Posterior vena cava (tissue), 2 donors: Measurements from ENCODE around the gene SRM. TPM values are rescaled to one million over a fixed set of nuclear protein-coding genes. Genes with fewer than 3 reads are reported as not detected.
"Not testable (repeated sequence)": the region's sequence is repeated elsewhere in the genome, so short reads cannot be mapped to it uniquely, and the experiment has no call there.

Source experiments
- DNase-seq: peaks from one replicate; pipeline ENCODE4 v3.0.0-alpha.2; 2020; ENCODE audit warnings: low spot score
- intact Hi-C, 2 donors: fragments of 100-400 bp; cut with DNase I; formaldehyde crosslinking; loops; one replicate each; pipeline versions ENCODE4 v1.14.1 to v1.14.2; 2022 to 2023
- total RNA-seq, 2 donors: library from RNA; stranded (reverse); fragmentation: NEBNext Ultra II Directional; extraction: Animal tissue kit (Norgen Biotek cat#: 25700); gene quantifications; one replicate each; pipeline ENCODE4 v1.2.1, GENCODE V29; 2021
- donor health status: DM: yes; HTN: yes; CAD: no.
- donor health status: DM: yes; HTN: yes; CAD: no.

Gene SRM
- total RNA-seq, 2 donors from 2014 or later = 74.2 to 76.6 TPM

- intact Hi-C loops = not testable (repeated sequence)
- DNase-seq = peak; percentile 58
Observed at GRCh38 chr1:11051121-11051520, 8.7 kb downstream of the SRM start.

DNA sequence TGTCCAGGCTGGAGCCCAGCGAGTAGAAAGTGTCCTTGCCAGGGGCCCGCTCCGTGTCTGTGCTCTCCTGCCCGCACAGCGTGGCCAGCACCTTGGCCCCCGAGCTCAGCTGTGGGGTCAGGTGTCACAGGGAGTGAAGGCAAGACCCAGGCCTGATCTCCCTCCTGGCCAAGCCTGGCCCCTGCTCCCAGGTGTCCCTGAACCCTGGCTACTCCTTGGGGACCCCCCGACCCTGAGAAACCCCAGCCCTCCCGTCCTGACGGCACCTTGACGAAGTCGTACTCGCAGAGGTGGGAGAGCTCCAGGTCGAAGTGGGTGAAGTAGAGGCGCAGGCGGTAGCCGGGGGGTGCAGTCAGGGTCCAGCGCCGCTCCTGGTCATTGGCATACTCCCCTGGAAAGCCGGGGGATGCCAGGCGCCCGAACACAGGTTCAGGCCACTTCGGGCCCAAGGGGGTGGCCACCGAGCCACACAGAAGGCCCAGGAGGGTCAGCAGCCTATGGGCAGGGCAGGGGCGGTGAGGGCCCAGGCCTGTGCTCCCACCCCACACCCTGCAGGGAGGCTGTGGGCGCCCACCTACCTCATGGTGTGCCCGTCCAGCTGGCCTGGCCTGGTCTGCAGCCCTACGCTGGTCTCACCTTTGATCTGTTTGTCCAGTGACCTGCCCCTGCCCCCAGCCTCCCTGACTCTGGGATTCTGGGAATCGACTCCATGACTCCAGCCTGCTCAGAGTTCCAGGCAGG, 13.0 kb downstream of the SRM start, which contains the start of gene MASP2:
Gene MASP2 (minus strand): TSS at position 615 of the 741 bp plus-strand sequence. CDS start 32 bp downstream, at position 583.
- intact Hi-C loops = no loop called here
- no peak for DNase-seq

- no peak for DNase-seq
- intact Hi-C loops = no loop called here
Observed at GRCh38 chr1:11046270-11046566, 13.6 kb downstream of the SRM start.

DNA sequence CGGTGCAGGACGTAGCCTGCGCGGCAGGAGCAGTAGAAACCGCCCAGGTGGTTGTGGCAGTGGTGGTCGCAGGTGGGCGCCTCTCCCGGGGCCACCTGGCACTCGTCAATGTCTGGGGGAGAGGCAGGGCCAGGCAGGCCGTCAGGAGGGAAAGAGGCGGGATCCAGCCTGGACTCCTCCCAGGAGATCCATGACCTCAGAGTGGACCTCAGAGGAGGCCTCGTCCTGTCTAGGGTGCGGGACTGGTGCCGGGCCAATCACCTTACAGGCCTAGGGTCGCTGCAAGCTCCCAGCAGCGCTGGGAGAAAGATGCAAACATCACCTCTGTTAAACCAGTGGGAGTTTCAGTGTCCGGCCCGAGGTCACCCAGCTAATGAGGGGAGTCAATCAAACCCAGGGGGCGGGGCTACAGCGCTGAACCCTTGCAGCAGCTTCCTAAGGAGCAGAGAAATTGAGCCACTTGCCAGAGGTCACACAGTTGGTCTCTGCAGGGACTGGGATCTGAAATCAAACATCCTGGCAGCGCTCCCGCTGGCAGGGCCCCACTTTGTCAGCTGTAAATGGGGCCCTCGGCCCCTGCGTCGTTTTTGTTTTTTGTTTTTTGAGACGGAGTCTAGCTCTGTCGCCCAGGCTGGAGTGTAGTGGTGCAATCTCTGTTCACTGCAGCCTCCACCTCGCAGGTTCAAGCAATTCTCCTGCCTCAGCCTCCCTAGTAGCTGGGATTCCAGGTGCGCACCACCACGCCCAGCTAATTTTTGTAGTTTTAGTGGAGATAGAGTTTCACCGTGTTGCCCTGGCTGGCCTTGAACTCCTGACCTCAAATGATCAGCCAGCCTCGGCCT, 14.2 kb downstream of the SRM start:
- no peak for DNase-seq
- intact Hi-C loops = no loop called here

DNA sequence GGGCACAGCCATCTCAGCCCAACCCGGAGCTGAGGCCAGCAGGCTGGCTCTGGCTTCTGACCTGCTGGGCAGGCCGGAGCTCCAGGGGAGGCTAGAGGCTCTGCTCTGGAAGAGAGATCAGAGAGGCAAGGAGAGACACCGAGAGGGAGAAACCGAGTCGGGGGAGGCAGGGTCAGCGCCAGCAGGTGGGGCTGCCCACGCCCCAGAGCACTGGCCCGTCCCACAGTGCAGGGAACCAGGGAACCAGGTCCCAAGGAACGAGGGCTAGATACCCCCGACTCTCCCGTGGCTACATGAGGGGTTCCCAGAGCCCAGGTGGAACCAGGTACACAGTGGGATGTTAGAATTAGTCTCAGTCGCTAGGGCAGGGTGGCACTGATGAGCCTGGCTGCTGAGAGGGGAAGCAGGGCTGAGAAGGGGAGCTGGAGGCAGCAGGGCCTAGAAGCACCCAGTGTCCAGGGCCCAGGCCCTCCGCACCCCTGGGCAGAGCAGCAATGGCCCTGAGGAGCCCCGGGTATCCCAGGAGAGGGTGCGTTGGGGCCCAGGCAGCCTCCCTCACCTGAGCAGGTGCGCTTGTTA, 14.9 kb downstream of the SRM start:
- intact Hi-C loops = loop anchor here in 1 of 2 donors (5.0 kb wide), 1 partner anchor 602 kb away; no protein-coding TSS in a partner anchor
- no peak for DNase-seq

- intact Hi-C loops = loop anchor here in 1 of 2 donors (5.0 kb wide), 1 partner anchor 603 kb away; no protein-coding TSS in a partner anchor
- DNase-seq = no peak
Observed at GRCh38 chr1:11044086-11044848, 15.6 kb downstream of the SRM start.

DNA sequence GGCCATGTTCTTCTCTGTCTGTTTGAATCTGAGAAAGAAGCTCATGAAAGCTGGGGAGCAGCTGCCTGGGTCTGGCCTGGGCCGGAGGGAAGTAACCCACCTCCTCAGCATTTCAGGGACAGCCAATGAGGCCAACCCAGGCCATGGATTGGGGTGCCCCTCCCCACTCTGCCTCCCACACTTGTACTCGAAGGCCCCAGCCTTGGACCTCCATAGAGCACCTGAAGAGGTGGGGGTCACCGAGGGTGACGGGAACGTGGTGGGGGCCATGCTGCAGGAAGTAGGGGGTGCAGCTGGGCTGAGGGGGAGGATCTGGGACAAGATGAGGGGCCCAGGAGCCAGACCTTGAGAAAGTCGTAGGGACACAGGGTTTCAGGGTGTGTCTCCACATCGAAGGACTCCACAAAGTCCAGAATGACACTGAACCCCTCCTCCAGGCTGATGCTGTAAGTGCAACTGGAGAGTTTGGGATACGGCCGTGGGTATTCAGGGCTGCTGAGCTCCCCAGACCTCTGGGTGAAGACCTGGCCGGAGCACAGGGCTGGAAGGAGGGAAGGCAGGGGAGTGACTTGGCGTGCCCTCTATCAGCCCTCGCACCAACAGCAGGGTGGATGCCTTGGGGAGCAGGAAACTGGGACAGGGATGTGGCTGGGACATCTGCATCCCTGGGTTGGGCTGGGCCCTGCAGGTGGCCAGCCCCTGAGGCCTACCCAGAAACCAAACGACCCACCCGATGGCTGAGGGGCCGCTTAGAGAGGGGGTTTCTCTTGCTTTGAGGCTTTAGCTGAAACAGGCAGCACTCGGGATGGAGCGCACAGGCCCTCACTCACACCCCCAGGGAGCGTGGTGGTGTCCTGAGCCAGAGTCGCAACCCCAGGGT, 16.6 kb downstream of the SRM start:
- intact Hi-C loops = loop anchor here in 1 of 2 donors (5.0 kb wide), 1 partner anchor 604 kb away; no protein-coding TSS in a partner anchor
- DNase-seq = no peak

DNA sequence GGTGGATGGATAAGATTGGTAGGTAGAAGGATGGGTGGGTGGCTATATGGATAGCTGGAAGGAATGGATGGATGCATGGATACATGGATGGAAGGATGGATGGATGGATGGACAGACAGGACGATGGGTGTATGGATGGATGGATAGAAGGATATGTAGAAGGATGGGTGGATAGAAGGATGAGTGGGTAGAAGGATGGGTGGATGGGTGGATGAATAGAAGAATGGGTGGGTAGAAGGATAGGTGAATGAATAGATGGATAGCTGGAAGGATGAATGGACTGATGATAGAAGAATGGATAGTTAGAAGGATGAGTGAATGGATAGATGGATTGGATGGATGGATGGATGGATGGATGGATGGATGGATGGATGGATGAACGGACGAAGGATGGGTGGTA, 17.8 kb downstream of the SRM start:
- intact Hi-C loops = loop anchor here in 1 of 2 donors (5.0 kb wide), 1 partner anchor 605 kb away; no protein-coding TSS in a partner anchor
- no peak for DNase-seq

DNA sequence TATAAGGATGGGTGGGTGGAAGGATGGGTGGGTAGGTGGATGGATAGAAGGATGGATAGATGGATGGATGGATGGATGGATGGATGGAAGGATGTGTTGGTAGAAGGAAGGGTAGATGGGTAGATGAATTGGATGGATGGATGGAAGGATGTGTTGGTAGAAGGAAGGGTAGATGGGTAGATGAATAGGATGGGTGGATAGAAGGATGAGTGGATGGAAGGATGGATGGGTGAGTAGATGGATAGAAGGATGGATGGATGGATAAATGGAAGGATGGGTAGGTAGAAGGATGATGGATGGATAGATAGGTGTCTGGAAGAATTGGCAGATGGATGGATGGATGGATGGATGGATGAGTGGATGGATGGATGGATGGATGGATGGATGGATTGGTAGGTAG, 18.8 kb downstream of the SRM start:
- DNase-seq = no peak
- intact Hi-C loops = loop anchor here in 1 of 2 donors (5.0 kb wide), 1 partner anchor 606 kb away; no protein-coding TSS in a partner anchor

DNA sequence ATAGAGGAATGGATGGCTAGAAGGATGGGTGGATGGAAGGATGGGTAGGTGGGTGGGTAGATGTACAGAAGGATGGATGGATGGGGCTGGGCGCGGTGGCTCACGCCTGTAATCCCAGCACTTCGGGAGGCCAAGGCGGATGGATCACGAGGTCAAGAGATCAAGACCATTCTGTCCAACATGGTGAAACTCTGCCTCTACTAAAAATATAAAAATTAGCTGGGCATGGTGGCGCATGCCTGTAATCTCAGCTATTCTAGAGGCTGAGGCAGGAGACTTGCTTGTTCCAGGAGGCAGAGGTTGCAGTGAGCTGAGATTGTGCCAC, 19.8 kb downstream of the SRM start:
- intact Hi-C loops = loop anchor here in 1 of 2 donors (5.0 kb wide), 1 partner anchor 607 kb away; no protein-coding TSS in a partner anchor
- not testable (repeated sequence) for DNase-seq

DNA sequence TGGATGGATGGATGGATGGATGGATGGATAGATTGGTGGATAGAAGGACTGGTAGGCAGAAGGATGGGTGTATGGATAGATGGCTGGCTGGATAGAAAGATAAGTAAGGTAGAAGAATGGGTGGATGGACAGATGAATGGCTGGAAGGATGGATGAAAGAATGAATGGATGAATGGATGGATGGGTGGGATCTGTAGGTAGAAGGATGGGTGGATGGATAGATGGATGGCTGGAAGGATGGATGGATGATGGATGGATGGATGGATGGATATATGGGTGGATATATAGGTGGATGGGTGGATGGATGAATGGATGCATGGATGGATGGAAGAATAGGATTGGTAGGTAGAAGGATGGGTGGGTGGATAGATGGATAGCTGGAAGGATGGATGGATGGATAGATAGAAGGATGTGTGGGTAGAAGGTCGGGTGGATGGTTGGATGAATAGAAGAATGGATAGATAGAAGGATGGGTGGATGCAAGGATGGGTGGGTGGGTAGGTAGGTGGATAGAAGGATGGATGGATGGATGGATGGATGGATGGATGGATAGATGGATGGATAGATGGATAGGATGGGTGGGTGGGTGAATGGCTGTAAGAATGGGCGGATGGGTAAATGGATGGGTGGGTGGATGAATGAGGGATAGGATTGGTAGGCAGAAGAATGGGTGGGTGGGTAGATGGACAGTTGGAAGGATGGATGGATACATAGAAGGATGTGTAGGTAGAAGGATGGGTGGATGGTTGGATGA, 20.3 kb downstream of the SRM start:
- no peak for DNase-seq

GRCh38 chr1:11037740-11038182, 22.1 kb downstream of the SRM start:
- peak; percentile 96 for DNase-seq
- intact Hi-C loops = no loop called here

More for the DNA sequence above, 20.3 kb downstream of the SRM start:
- intact Hi-C loops = loop anchor here in 1 of 2 donors (5.0 kb wide), 1 partner anchor 608 kb away; no protein-coding TSS in a partner anchor

DNA sequence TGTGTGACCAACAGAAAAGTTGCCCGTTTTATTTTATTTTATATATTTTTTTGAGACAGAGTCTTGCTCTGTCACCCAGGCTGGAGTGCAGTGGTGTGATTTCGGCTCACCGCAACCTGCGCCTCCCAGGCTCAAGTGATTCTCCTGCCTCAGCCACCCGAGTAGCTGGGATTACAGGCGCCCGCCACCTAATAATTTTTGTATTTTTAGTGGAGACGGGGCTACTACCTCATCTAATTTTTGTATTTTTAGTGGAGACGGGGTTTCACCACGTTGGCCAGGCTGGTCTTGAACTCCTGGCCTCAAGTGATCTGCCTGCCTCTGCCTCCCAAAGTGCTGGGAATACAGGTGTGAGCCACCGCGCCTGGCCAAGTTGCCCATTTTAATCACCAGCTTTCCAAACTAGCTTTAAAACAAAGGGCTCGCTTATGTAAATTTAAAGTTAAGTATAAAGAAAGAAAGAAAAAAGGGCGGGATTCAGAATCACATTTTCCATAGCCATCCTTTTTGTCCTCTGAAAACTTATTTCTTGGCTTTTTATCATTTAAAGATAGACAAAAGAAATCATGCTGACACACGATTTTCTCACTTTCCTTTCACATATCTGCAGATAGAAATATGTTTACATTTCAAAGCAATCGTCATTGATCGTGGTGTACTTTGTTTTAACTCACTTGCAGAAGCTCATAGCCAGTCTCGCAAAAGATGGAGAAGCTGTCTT, 22.6 kb downstream of the SRM start:
- intact Hi-C loops, DNase-seq: not testable (repeated sequence)

- no peak for DNase-seq
- intact Hi-C loops = no loop called here
Observed at GRCh38 chr1:11031624-11032262, 28.1 kb downstream of the SRM start.

GRCh38 chr1:11030865-11031264, 29.0 kb downstream of the SRM start:
- intact Hi-C loops = no loop called here
- DNase-seq = no peak

DNA sequence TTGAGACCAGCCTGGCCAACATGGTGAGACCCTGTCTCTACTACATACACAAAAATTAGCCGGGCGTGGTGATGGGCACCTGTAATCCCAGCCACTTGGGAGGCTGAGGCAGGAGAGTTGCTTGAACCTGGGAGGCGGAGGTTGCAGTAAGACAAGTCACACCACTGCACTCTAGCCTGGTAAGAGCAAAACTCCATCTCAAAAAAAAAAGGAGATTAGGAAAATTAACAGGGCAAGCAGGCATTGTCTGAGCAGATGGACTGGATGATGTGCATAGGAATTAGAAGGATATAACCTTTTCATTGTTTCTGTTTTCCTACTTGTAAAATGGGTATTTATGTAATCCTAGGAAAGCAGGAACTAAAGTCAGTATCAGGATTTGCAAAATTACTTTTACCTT, 31.8 kb downstream of the SRM start:
- intact Hi-C loops = no loop called here
- DNase-seq = no peak
